Measurements from ENCODE around the gene EAF1.

- TF ChIP-seq CTCF (IDR thresholded peaks at IDR 0.05 in 2 of 3, conservative IDR thresholded peaks at IDR 0.05 in 1 of 3; ENCODE audit: borderline replicate concordance in 1 of 3, insufficient read depth in 1 of 3, low read depth in 2 of 3, low read length in 2 of 3) = no peak
- TF ChIP-seq EZH2phosphoT487 (IDR thresholded peaks at IDR 0.05; ENCODE audit: borderline replicate concordance) = no peak
- no peak for TF ChIP-seq CEBPB (IDR thresholded peaks at IDR 0.05; ENCODE audit: low read depth)
- no peak for TF ChIP-seq FOSL1 (IDR thresholded peaks at IDR 0.05; ENCODE audit: low read depth)
- TF ChIP-seq EZH2 (IDR thresholded peaks at IDR 0.05) = no peak
- no peak for TF ChIP-seq ATF3 (IDR thresholded peaks at IDR 0.05)
- TF ChIP-seq POLR2AphosphoS5 (IDR thresholded peaks at IDR 0.05; ENCODE audit: low read depth, low read length) = no peak
- TF ChIP-seq ZFX (IDR thresholded peaks at IDR 0.05) = no peak
- TF ChIP-seq YY1 (IDR thresholded peaks at IDR 0.05; ENCODE audit: extremely low read depth, insufficient replicate concordance, low read depth, low read length) = no peak
- TF ChIP-seq POLR2A (IDR thresholded peaks at IDR 0.05; ENCODE audit: borderline replicate concordance, extremely low read depth, insufficient read depth, insufficient read length) = no peak
- no peak for TF ChIP-seq REST (IDR thresholded peaks at IDR 0.05; ENCODE audit: low read depth)
These were observed 35.1 kb downstream of the EAF1 start for GRCh38 chr3:15462451-15462850.

Data from HCT116 (cell line).